HepG2 (cell line): ENCODE measurements around the gene CHST12. TPM values are rescaled to one million over a fixed set of nuclear protein-coding genes. Genes with fewer than 3 reads are reported as not detected.

Experiments
- ATAC-seq: fragments of 200-7000 bp; cut with Tn5 transposase; 3 replicates; pipeline ENCODE4 v1.9.1; 2020; ENCODE audit warnings: mild to moderate bottlenecking, moderate library complexity
- BruUV-seq: library from RNA; stranded (reverse); fragments of 400-500 nt; replicated peaks from 2 replicates; lab custom pipeline; 2021; lab: Mats Ljungman, UMichigan
- CTCF ChIA-PET: fragments of 300-600 bp; formaldehyde crosslinking; extraction: SDS; loops from one replicate; lab custom pipeline; 2021; ENCODE audit warnings: low total read pairs, inconsistent platforms, low intra/inter-chr PET ratio; lab: Yijun Ruan, JAX
- POLR2A ChIA-PET: fragments of 350-600 bp; sonication (Branson Sonifier 250); formaldehyde crosslinking; loops from one replicate; lab custom pipeline; 2020; ENCODE audit warnings: antibody characterized with exemption, inconsistent platforms; lab: Yijun Ruan, JAX
- DNase-seq: peaks from one replicate; pipeline ENCODE4 v3.0.0-alpha.2; 2015; ENCODE audit warnings: low spot score
- FAIRE-seq: peaks from 3 replicates; lab custom pipeline; 2011; peaks lifted over from hg19 to GRCh38; lab: Jason Lieb, UNC
- H2AFZ ChIP-seq: one replicate; pipeline ENCODE4 v1.6.1; 2011; ENCODE audit warnings: low read length, inconsistent platforms
- H3K27ac ChIP-seq: fragments of 300-600 bp; 3 replicates; pipeline ENCODE4 v1.8.0; 2011; ENCODE audit warnings: mixed run types, mild to moderate bottlenecking, mixed read lengths, low read length, inconsistent platforms; ENCODE audit not compliant: insufficient read depth; ENCODE audit errors: extremely low read length
- H3K27me3 ChIP-seq, 2 experiments: fragments of 200-600 bp in 1 of 2; 2 replicates in 1 of 2; 3 replicates in 1 of 2; pipeline versions ENCODE4 v1.6.0 to v1.8.0; 2011; ENCODE audit warnings: low read length in 2 of 2, mild to moderate bottlenecking in 2 of 2, moderate library complexity in 2 of 2, inconsistent platforms in 1 of 2; ENCODE audit not compliant: insufficient read depth in 2 of 2, control insufficient read depth in 1 of 2
- H3K36me3 ChIP-seq, 2 experiments: fragments of 200-600 bp in 1 of 2; replicated peaks in 1 of 2; 2 replicates in 1 of 2; 3 replicates in 1 of 2; pipeline versions ENCODE4 v1.5.1 to v1.8.0; 2011; ENCODE audit warnings: low read length in 2 of 2, inconsistent platforms in 1 of 2; ENCODE audit not compliant: insufficient read depth in 2 of 2, control insufficient read depth in 1 of 2
- H3K4me1 ChIP-seq: 2 replicates; pipeline ENCODE4 v1.5.1; 2012; ENCODE audit warnings: low read length, inconsistent platforms; ENCODE audit not compliant: insufficient read depth
- H3K4me2 ChIP-seq: 2 replicates; pipeline ENCODE4 v1.6.0; 2011; ENCODE audit warnings: low read depth, low read length, inconsistent platforms
- H3K4me3 ChIP-seq, 3 experiments: fragments of 200-600 bp in 1 of 3; sonication (generic), shearing (Covaris generic) in 1 of 3; replicated peaks in 1 of 3; 2 replicates each; pipeline ENCODE4 v1.5.1; 2011 to 2016; ENCODE audit warnings: low read length in 3 of 3, inconsistent platforms in 2 of 3, low read depth in 2 of 3, mild to moderate bottlenecking in 2 of 3, control low read depth in 1 of 3, mixed read lengths in 1 of 3; ENCODE audit not compliant: insufficient read depth in 1 of 3
- H3K79me2 ChIP-seq: one replicate; pipeline ENCODE4 v1.6.1; 2011; ENCODE audit warnings: low read length, inconsistent platforms; ENCODE audit not compliant: insufficient read depth
- H3K9ac ChIP-seq: 2 replicates; pipeline ENCODE4 v1.6.0; 2011; ENCODE audit warnings: mild to moderate bottlenecking, low read depth, low read length, inconsistent platforms; ENCODE audit not compliant: insufficient read depth
- H3K9me3 ChIP-seq: 2 replicates; pipeline ENCODE4 v1.5.1; 2012; ENCODE audit warnings: mild to moderate bottlenecking, low read length
- H4K20me1 ChIP-seq: 2 replicates; pipeline ENCODE4 v1.6.0; 2011; ENCODE audit warnings: inconsistent platforms, mild to moderate bottlenecking, low read length, moderate library complexity; ENCODE audit not compliant: insufficient read depth
- MATR3 ChIP-seq: sonication (generic); formaldehyde crosslinking; IDR thresholded peaks from 2 replicates; pipeline ENCODE4 v1.4.0; 2020; ENCODE audit warnings: missing genetic modification reagents
- MED13 ChIP-seq: sonication (generic); formaldehyde crosslinking; IDR thresholded peaks from 2 replicates; pipeline ENCODE4 v1.5.0; 2020; ENCODE audit warnings: missing genetic modification reagents
- PRMT3 ChIP-seq: sonication (generic); formaldehyde crosslinking; IDR thresholded peaks from 2 replicates; pipeline ENCODE4 v1.8.1; 2022; ENCODE audit warnings: low read depth, mild to moderate bottlenecking, moderate library complexity, missing genetic modification reagents, borderline replicate concordance
- SIN3B ChIP-seq: fragments of 150-350 bp; IDR thresholded peaks from 2 replicates; pipeline ENCODE4 v1.6.1; 2014; ENCODE audit warnings: low read length
- SOX13 ChIP-seq, 3 experiments: fragments of 450-650 bp in 1 of 3; sonication (generic) in 1 of 3; formaldehyde crosslinking in 1 of 3; IDR thresholded peaks in 2 of 3; conservative IDR thresholded peaks in 1 of 3; 2 replicates each; pipeline versions ENCODE4 v1.5.0 to v1.6.1; 2016 to 2020; ENCODE audit warnings: antibody characterized with exemption in 1 of 3, mild to moderate bottlenecking in 1 of 3, missing compliant biosample characterization in 1 of 3, missing genetic modification reagents in 1 of 3, moderate library complexity in 1 of 3
- TEAD2 ChIP-seq: sonication (generic); formaldehyde crosslinking; IDR thresholded peaks from 2 replicates; pipeline ENCODE4 v1.9.0; 2021; ENCODE audit warnings: missing genetic modification reagents
- ZNF224 ChIP-seq: sonication (generic); formaldehyde crosslinking; IDR thresholded peaks from 2 replicates; pipeline ENCODE4 v1.5.0; 2020; ENCODE audit warnings: mild to moderate bottlenecking, missing genetic modification reagents
- ZNF263 ChIP-seq: sonication (generic); formaldehyde crosslinking; IDR thresholded peaks from 2 replicates; pipeline ENCODE4 v1.4.0; 2020; ENCODE audit warnings: missing genetic modification reagents
- ZNF3 ChIP-seq: IDR thresholded peaks from 2 replicates; pipeline ENCODE4 v1.7.0; 2017; ENCODE audit warnings: inconsistent platforms
- ZNF563 ChIP-seq: sonication (generic); formaldehyde crosslinking; IDR thresholded peaks from 2 replicates; pipeline ENCODE4 v1.8.0; 2022; ENCODE audit warnings: mild to moderate bottlenecking, moderate library complexity, missing genetic modification reagents
- ZNF567 ChIP-seq: sonication (generic); formaldehyde crosslinking; IDR thresholded peaks from 2 replicates; pipeline ENCODE4 v1.8.1; 2023; ENCODE audit warnings: mild to moderate bottlenecking, missing genetic modification reagents, borderline replicate concordance
- ZNF678 ChIP-seq: sonication (generic); formaldehyde crosslinking; IDR thresholded peaks from 2 replicates; pipeline ENCODE4 v1.4.0; 2020; ENCODE audit warnings: mild to moderate bottlenecking, missing genetic modification reagents
- WGBS: methylation state at CpG from one replicate; pipeline ENCODE4 v1.1.6; 2017; ENCODE audit warnings: low lambda C conversion rate; 5-methylcytosine and 5-hydroxymethylcytosine counted together
- in situ Hi-C: cut with HindIII; loops from 2 replicates; pipeline ENCODE4 v1.10.0; 2017; ENCODE audit warnings: low pct_unique_long_range_greater_than_20kb; ENCODE audit not compliant: extremely low pct_ligation_motif_present
- intact Hi-C: fragments of 100-400 bp; cut with micrococcal nuclease; formaldehyde crosslinking; loops from one replicate; pipeline ENCODE4 v1.10.0; 2022; ENCODE audit not compliant: unreplicated experiment
- polyA plus RNA-seq, 8 experiments: library from polyadenylated mRNA; depleted of rRNA in 3 of 8; stranded (reverse) in 7 of 8; unstranded in 1 of 8; fragments of >200 nt; fragmentation: Illumina TruSeq in 4 of 8; extraction: Trizol in 4 of 8; gene quantifications; 2 replicates each; pipeline versions ENCODE4 v1.2.1 to v1.2.3, GENCODE V29; 2011 to 2016; ENCODE audit warnings: low read depth in 4 of 8, missing spikeins in 1 of 8, mixed read lengths in 1 of 8; ENCODE audit not compliant: insufficient read depth in 1 of 8
- total RNA-seq, 5 experiments: library from RNA; depleted of rRNA; stranded (reverse); fragments of >200 nt; fragmentation: Illumina TruSeq; extraction: Trizol; gene quantifications; 2 replicates each; pipeline ENCODE4 v1.2.3, GENCODE V29; 2016; ENCODE audit warnings: low read depth in 1 of 5
- TF ChIP-seq, protein P1 (sequence below): sonication (generic); formaldehyde crosslinking; IDR thresholded peaks from 2 replicates; pipeline ENCODE4 v1.5.0; 2020; ENCODE audit warnings: missing genetic modification reagents, mild to moderate bottlenecking, borderline replicate concordance

Gene CHST12
- total and polyA plus RNA-seq, 2 of the 13 experiments (the other 11 are each of a cell fraction or from before 2014, with no cell fraction given), result 6.4 to 15.8 TPM

DNA sequence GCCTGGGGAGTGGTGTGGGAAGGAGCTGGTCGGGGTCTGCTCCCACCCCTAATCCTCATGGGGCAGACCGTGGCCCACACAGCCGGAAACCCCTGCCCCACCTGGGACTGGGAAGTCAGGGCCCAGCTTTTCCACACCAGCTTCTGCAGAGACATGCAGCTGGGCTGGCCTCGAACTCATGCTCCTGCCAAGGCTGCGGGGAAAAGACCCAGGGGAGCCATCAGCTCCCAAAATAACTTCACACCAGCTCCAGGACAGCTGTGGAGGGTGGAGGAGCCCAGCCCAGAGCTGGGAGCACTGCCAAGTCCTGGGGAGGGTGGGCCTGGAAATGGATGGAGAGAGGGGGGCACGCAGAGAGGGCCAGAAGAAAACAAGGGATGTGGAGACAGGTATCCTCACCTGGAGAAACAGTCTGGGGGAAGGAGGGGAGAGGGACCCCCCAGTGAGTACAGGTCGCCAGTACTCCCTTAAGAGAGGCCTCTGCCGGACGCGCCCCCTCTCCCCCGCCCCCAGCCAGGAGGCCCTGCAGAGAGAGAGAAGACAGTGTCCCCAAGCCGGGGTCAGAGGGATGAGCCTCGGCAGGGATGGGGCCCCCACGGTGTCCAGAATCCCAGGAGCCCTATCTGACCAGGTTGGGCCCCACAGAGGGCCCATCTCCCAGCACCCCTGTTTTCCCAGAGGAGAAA is 84.3 kb downstream of the CHST12 start:
- Histone ChIP-seq H3K4me2 (no peak overlapping the region), H3K27ac (no peak overlapping the region), H3K4me3 (no peak overlapping the region), H3K4me1 (no peaks in the 10 kb centered on the region), H3K9ac (no peak overlapping the region), H3K36me3 (no peaks in the 10 kb centered on the region), H4K20me1 (no peaks in the 10 kb centered on the region), H3K9me3 (no peaks in the 10 kb centered on the region)
- WGBS, result 23% methylated on average over 8 of the region's 14 CpGs
- ATAC-seq, result no peak
- DNase-seq, result no peak
- CTCF ChIA-PET, result no interaction called here
- TF ChIP-seq, protein P1, sequence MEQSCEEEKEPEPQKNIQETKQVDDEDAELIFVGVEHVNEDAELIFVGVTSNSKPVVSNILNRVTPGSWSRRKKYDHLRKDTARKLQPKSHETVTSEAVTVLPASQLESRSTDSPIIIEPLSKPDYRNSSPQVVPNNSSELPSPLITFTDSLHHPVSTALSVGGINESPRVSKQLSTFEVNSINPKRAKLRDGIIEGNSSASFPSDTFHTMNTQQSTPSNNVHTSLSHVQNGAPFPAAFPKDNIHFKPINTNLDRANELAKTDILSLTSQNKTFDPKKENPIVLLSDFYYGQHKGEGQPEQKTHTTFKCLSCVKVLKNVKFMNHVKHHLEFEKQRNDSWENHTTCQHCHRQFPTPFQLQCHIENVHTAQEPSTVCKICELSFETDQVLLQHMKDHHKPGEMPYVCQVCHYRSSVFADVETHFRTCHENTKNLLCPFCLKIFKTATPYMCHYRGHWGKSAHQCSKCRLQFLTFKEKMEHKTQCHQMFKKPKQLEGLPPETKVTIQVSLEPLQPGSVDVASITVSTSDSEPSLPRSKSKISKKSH, result no peak
- 0 out of 2 replicates have a peak, but pooled peaks have one; percentile 18 for TF ChIP-seq ZNF263 (CRISPR knock-in tag)
- TF ChIP-seq, all 625 proteins: peak for 1
- POLR2A ChIA-PET, result no interaction called here
- in situ Hi-C loops (no loop called here), intact Hi-C loops (no loop called here)
- no TSS peak for BruUV-seq
- no peak for FAIRE-seq
- H3K27me3 ChIP-seq, result peaks cover 3 to 25% of the 10 kb centered on the region in 2 experiments; a peak in 3 of 5 replicates
- H2AFZ ChIP-seq, result no peak overlapping the region
- H3K79me2 ChIP-seq, result no peaks in the 10 kb centered on the region

GRCh38 chr7:2488272-2488645 is 84.8 kb downstream of the CHST12 start:
- Histone ChIP-seq H4K20me1 (no peaks in the 10 kb centered on the region), H3K4me2 (no peak overlapping the region), H3K9ac (no peak overlapping the region), H3K79me2 (no peaks in the 10 kb centered on the region), H3K4me1 (no peaks in the 10 kb centered on the region), H2AFZ (no peak overlapping the region), H3K4me3 (no peak overlapping the region), H3K27me3 (peaks cover 5 to 25% of the 10 kb centered on the region in 2 experiments; a peak in 3 of 5 replicates), H3K27ac (no peak overlapping the region), H3K9me3 (no peaks in the 10 kb centered on the region), H3K36me3 (no peaks in the 10 kb centered on the region)
- ChIA-PET POLR2A (no interaction called here), CTCF (no interaction called here)
- ATAC-seq, result no peak; the same call in 2 of the 3 replicates
- DNase-seq, result no peak
- WGBS, result 6% methylated on average over 3 of the region's 8 CpGs
- in situ Hi-C loops, result no loop called here
- no TSS peak for BruUV-seq
- no peak for TF ChIP-seq ZNF563 (CRISPR knock-in tag)
- no peak for TF ChIP-seq MATR3
- no peak for TF ChIP-seq SIN3B
- TF ChIP-seq SOX13 (IDR thresholded peaks at IDR 0.05), result no peak
- no peak for TF ChIP-seq SOX13 (CRISPR knock-in tag; conservative IDR thresholded peaks at IDR 0.05 in 1 of 2, IDR thresholded peaks at IDR 0.05 in 1 of 2)
- no peak for TF ChIP-seq ZNF678 (CRISPR knock-in tag)
- TF ChIP-seq ZNF567, result no peak
- no peak for TF ChIP-seq ZNF224 (CRISPR knock-in tag)
- no peak for TF ChIP-seq PRMT3
- TF ChIP-seq ZNF3 (CRISPR knock-in tag), result no peak
- no peak for TF ChIP-seq MED13 (CRISPR knock-in tag)
- TF ChIP-seq TEAD2, result no peak
- intact Hi-C loops, result no loop called here
- FAIRE-seq, result no peak
